Neuronal stem cell (in vitro differentiated cells): ENCODE measurements around the gene TAOK3.
A peak's percentile ranks its signal among the peaks of the same experiment; 100 is the strongest.

Experiments used
- DNase-seq: peaks from one replicate; pipeline ENCODE4 v3.0.0-alpha.2; 2013; ENCODE audit warnings: low spot score
- H2AFZ ChIP-seq: one replicate; pipeline ENCODE4 v1.6.1; 2013; ENCODE audit warnings: mild to moderate bottlenecking, low read length, inconsistent platforms
- H2AK5ac ChIP-seq: 2 replicates; pipeline ENCODE4 v1.6.1; 2013; ENCODE audit warnings: low read depth, mild to moderate bottlenecking, inconsistent platforms, low read length, moderate library complexity, mixed read lengths
- H2BK120ac ChIP-seq: 2 replicates; pipeline ENCODE4 v1.6.1; 2013; ENCODE audit warnings: low read depth, mild to moderate bottlenecking, inconsistent platforms, low read length, moderate library complexity, mixed read lengths
- H2BK12ac ChIP-seq: one replicate; pipeline ENCODE4 v1.6.1; 2013; ENCODE audit warnings: low read length, inconsistent platforms
- H2BK15ac ChIP-seq: 2 replicates; pipeline ENCODE4 v1.6.1; 2013; ENCODE audit warnings: mild to moderate bottlenecking, low read length, inconsistent platforms, mixed read lengths
- H2BK5ac ChIP-seq: one replicate; pipeline ENCODE4 v1.6.1; 2013; ENCODE audit warnings: inconsistent platforms, mild to moderate bottlenecking, low read length, moderate library complexity
- H3K14ac ChIP-seq: one replicate; pipeline ENCODE4 v1.6.1; 2013; ENCODE audit warnings: low read length, inconsistent platforms
- H3K18ac ChIP-seq: 2 replicates; pipeline ENCODE4 v1.6.1; 2013; ENCODE audit warnings: low read length, inconsistent platforms
- H3K23ac ChIP-seq: 2 replicates; pipeline ENCODE4 v1.6.1; 2013; ENCODE audit warnings: low read depth, mild to moderate bottlenecking, mixed read lengths, low read length, inconsistent platforms; ENCODE audit not compliant: poor library complexity
- H3K27ac ChIP-seq: replicated peaks from 3 replicates; pipeline ENCODE4 v1.5.1; 2013; ENCODE audit warnings: low read length, inconsistent platforms
- H3K27me3 ChIP-seq, 3 experiments: 2 replicates each; pipeline ENCODE4 v1.6.1; 2013; ENCODE audit warnings: low read length in 3 of 3, mild to moderate bottlenecking in 2 of 3, inconsistent platforms in 1 of 3, low read depth in 1 of 3, mixed read lengths in 1 of 3, moderate library complexity in 1 of 3; ENCODE audit not compliant: control insufficient read depth in 3 of 3, insufficient read depth in 3 of 3
- H3K36me3 ChIP-seq, 2 donors: replicated peaks in 1 of 2; 2 replicates each; pipeline ENCODE4 v1.6.1; 2013; ENCODE audit warnings: low read length in 2 of 2; ENCODE audit not compliant: control insufficient read depth in 2 of 2, insufficient read depth in 2 of 2
- H3K4ac ChIP-seq: 2 replicates; pipeline ENCODE4 v1.6.1; 2013; ENCODE audit warnings: inconsistent platforms, mild to moderate bottlenecking, low read length, moderate library complexity
- H3K4me1 ChIP-seq, 2 donors: 1 replicate in 1 of 2; 2 replicates in 1 of 2; pipeline ENCODE4 v1.6.1; 2013; ENCODE audit warnings: low read length in 2 of 2, low read depth in 1 of 2; ENCODE audit not compliant: control insufficient read depth in 2 of 2, insufficient read depth in 1 of 2
- H3K4me2 ChIP-seq: one replicate; pipeline ENCODE4 v1.6.1; 2013; ENCODE audit warnings: mild to moderate bottlenecking, low read length, inconsistent platforms; ENCODE audit not compliant: insufficient read depth, poor library complexity, severe bottlenecking
- H3K4me3 ChIP-seq, 2 donors: 2 replicates each; pipeline ENCODE4 v1.5.1; 2013; ENCODE audit warnings: low read length in 2 of 2, mild to moderate bottlenecking in 2 of 2, inconsistent platforms in 1 of 2, moderate library complexity in 1 of 2
- H3K79me1 ChIP-seq: one replicate; pipeline ENCODE4 v1.6.1; 2013; ENCODE audit warnings: low read depth, mild to moderate bottlenecking, inconsistent platforms, low read length, moderate library complexity
- H3K9ac ChIP-seq: one replicate; pipeline ENCODE4 v1.6.1; 2013; ENCODE audit warnings: mild to moderate bottlenecking, low read depth, low read length, inconsistent platforms; ENCODE audit not compliant: poor library complexity
- H3K9me3 ChIP-seq, 2 donors: replicated peaks in 1 of 2; 2 replicates each; pipeline versions ENCODE3 to v1.6.1; 2013; ENCODE audit warnings: low read length in 2 of 2, mild to moderate bottlenecking in 2 of 2, inconsistent platforms in 1 of 2, low read depth in 1 of 2, mixed read lengths in 1 of 2, moderate library complexity in 1 of 2; ENCODE audit not compliant: control insufficient read depth in 2 of 2, insufficient read depth in 1 of 2
- H4K8ac ChIP-seq: one replicate; pipeline ENCODE4 v1.6.1; 2013; ENCODE audit warnings: low read depth, mild to moderate bottlenecking, inconsistent platforms, low read length, moderate library complexity
- H4K91ac ChIP-seq: one replicate; pipeline ENCODE4 v1.6.1; 2013; ENCODE audit warnings: low read length, low read depth, mild to moderate bottlenecking, inconsistent platforms; ENCODE audit not compliant: poor library complexity
- WGBS, 2 donors: extraction: QIAGEN DNeasy Blood & Tissue Kit; methylation state at CpG; one replicate each; pipeline ENCODE4 v1.1.7; 2013; ENCODE audit warnings: missing lambda C conversion rate in 2 of 2, mixed read lengths in 1 of 2; ENCODE audit not compliant: insufficient read length in 2 of 2, insufficient replicate concordance in 1 of 2; ENCODE audit errors: extremely low coverage in 2 of 2; 5-methylcytosine and 5-hydroxymethylcytosine counted together

Gene TAOK3

GRCh38 chr12:118373616-118374015 is 909 bp upstream of the TAOK3 start:
- peaks cover 3 to 8% of the 10 kb centered on the region in 2 donors for H3K4me1 ChIP-seq
- H3K4me2 ChIP-seq = no peak overlapping the region
- peak overlapping the region; percentile 90 for H2AFZ ChIP-seq
- H3K18ac ChIP-seq = no peak overlapping the region
- H3K36me3 ChIP-seq = no peaks in the 10 kb centered on the region
- peaks cover 8 to 28% (median 19%) of the 10 kb centered on the region in 3 experiments for H3K27me3 ChIP-seq
- no peak overlapping the region for H3K23ac ChIP-seq
- H3K4ac ChIP-seq = no peak overlapping the region
- no peak overlapping the region for H3K14ac ChIP-seq
- H2AK5ac ChIP-seq = no peak overlapping the region
- no peaks in the 10 kb centered on the region for H3K9me3 ChIP-seq
- no peak overlapping the region for H4K91ac ChIP-seq
- H3K4me3 ChIP-seq = peak overlapping the region in 1 of 2 donors; percentile 90
- no CpG with 5 or more reads among the region's 5 CpGs for WGBS, 2 donors
- no peak overlapping the region for H4K8ac ChIP-seq
- H2BK15ac ChIP-seq = no peak overlapping the region
- no peak overlapping the region for H3K27ac ChIP-seq
- no peak overlapping the region for H2BK12ac ChIP-seq
- no peak overlapping the region for H3K9ac ChIP-seq
- DNase-seq = no peak
- H2BK120ac ChIP-seq = no peak overlapping the region
- H2BK5ac ChIP-seq = no peak overlapping the region
- peaks cover 3% of the 10 kb centered on the region for H3K79me1 ChIP-seq

- no peak overlapping the region for H4K8ac ChIP-seq
- WGBS, 2 donors = no CpG with 5 or more reads among the region's 60 CpGs
- H2BK120ac ChIP-seq = peak overlapping the region; percentile 72
- peaks cover 1 to 8% of the 10 kb centered on the region in 2 donors for H3K4me1 ChIP-seq
- no peak overlapping the region for H3K27ac ChIP-seq
- peak overlapping the region; percentile 78 to 90 for H3K4me3 ChIP-seq
- H4K91ac ChIP-seq = no peak overlapping the region
- H3K9ac ChIP-seq = no peak overlapping the region
- H3K9me3 ChIP-seq = no peaks in the 10 kb centered on the region
- peaks cover 8 to 28% (median 19%) of the 10 kb centered on the region in 3 experiments for H3K27me3 ChIP-seq
- DNase-seq = peak; percentile 21
- H3K79me1 ChIP-seq = peaks cover 3% of the 10 kb centered on the region
- no peak overlapping the region for H3K4ac ChIP-seq
- peak overlapping the region; percentile 89 for H3K14ac ChIP-seq
- no peak overlapping the region for H2BK5ac ChIP-seq
- H2AK5ac ChIP-seq = no peak overlapping the region
- H3K18ac ChIP-seq = peak overlapping the region; percentile 48
- H3K36me3 ChIP-seq = no peaks in the 10 kb centered on the region
- H2BK15ac ChIP-seq = no peak overlapping the region
- H2AFZ ChIP-seq = peak overlapping the region; percentile 99
- peak overlapping the region; percentile 80 for H3K23ac ChIP-seq
- peak overlapping the region; percentile 100 for H3K4me2 ChIP-seq
- no peak overlapping the region for H2BK12ac ChIP-seq
Measured at GRCh38 chr12:118371321-118372282, 1.1 kb downstream of the TAOK3 start.

GRCh38 chr12:118370601-118371000 is 2.1 kb downstream of the TAOK3 start:
- no peaks in the 10 kb centered on the region for H3K9me3 ChIP-seq
- H3K4me3 ChIP-seq = no peak overlapping the region
- H3K79me1 ChIP-seq = no peaks in the 10 kb centered on the region
- no peak overlapping the region for H3K9ac ChIP-seq
- H2AFZ ChIP-seq = peak overlapping the region; percentile 99
- H4K8ac ChIP-seq = no peak overlapping the region
- peaks cover 0 to 8% of the 10 kb centered on the region in 2 donors for H3K4me1 ChIP-seq
- no peak for DNase-seq
- H3K36me3 ChIP-seq = no peaks in the 10 kb centered on the region
- no peak overlapping the region for H2BK5ac ChIP-seq
- H2BK15ac ChIP-seq = no peak overlapping the region
- H2BK12ac ChIP-seq = no peak overlapping the region
- H3K4me2 ChIP-seq = no peak overlapping the region
- no CpG with 5 or more reads among the region's 3 CpGs for WGBS, 2 donors
- H4K91ac ChIP-seq = no peak overlapping the region
- no peak overlapping the region for H2AK5ac ChIP-seq
- no peak overlapping the region for H3K14ac ChIP-seq
- H3K18ac ChIP-seq = no peak overlapping the region
- H3K23ac ChIP-seq = no peak overlapping the region
- no peak overlapping the region for H3K27ac ChIP-seq
- H3K4ac ChIP-seq = no peak overlapping the region
- H3K27me3 ChIP-seq = peaks cover 8 to 28% (median 19%) of the 10 kb centered on the region in 3 experiments
- no peak overlapping the region for H2BK120ac ChIP-seq

- H3K9me3 ChIP-seq = no peaks in the 10 kb centered on the region
- no peak overlapping the region for H3K4me3 ChIP-seq
- H2BK15ac ChIP-seq = no peak overlapping the region
- H3K4me1 ChIP-seq = peaks cover 0 to 8% of the 10 kb centered on the region in 2 donors
- DNase-seq = no peak
- no peaks in the 10 kb centered on the region for H3K36me3 ChIP-seq
- H2AK5ac ChIP-seq = no peak overlapping the region
- peaks cover 8 to 28% (median 19%) of the 10 kb centered on the region in 3 experiments for H3K27me3 ChIP-seq
- H3K23ac ChIP-seq = no peak overlapping the region
- no peak overlapping the region for H3K4me2 ChIP-seq
- H3K27ac ChIP-seq = no peak overlapping the region
- H4K91ac ChIP-seq = no peak overlapping the region
- no CpG with 5 or more reads among the region's 4 CpGs for WGBS, 2 donors
- H3K9ac ChIP-seq = no peak overlapping the region
- H2BK120ac ChIP-seq = no peak overlapping the region
- H3K79me1 ChIP-seq = no peaks in the 10 kb centered on the region
- no peak overlapping the region for H3K14ac ChIP-seq
- H4K8ac ChIP-seq = no peak overlapping the region
- no peak overlapping the region for H3K18ac ChIP-seq
- no peak overlapping the region for H2AFZ ChIP-seq
- no peak overlapping the region for H2BK12ac ChIP-seq
- no peak overlapping the region for H3K4ac ChIP-seq
- H2BK5ac ChIP-seq = no peak overlapping the region
Measured at GRCh38 chr12:118368821-118369220, 3.9 kb downstream of the TAOK3 start.
